ENCODE data around the gene IL18.

IL18 gene

DNA sequence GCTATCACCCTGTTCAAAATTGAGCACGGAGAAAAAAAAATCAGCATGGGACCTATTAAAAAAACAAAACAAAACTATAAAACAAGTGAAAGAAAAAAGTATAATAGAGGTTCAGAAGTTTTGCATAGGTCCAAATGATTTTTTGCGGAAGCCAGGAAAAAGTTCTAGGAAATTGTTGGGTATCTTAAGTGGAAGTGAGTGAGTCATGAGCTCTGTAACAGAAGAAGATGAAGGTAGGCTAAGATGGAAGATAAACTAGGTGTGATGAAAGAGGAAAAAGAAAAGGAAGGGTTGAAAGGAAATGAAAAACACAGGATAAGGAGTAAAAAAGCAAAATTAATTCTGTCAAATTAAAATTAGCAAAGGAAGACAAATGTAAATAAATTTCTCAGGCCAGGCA is 49.4 kb downstream of the IL18 start:
- H3K4me3 ChIP-seq (ENCODE audit: low read depth, low read length): no peak overlapping the region
- DNase-seq (ENCODE audit: low read depth, low spot score): no peak
- TF ChIP-seq, protein P1, sequence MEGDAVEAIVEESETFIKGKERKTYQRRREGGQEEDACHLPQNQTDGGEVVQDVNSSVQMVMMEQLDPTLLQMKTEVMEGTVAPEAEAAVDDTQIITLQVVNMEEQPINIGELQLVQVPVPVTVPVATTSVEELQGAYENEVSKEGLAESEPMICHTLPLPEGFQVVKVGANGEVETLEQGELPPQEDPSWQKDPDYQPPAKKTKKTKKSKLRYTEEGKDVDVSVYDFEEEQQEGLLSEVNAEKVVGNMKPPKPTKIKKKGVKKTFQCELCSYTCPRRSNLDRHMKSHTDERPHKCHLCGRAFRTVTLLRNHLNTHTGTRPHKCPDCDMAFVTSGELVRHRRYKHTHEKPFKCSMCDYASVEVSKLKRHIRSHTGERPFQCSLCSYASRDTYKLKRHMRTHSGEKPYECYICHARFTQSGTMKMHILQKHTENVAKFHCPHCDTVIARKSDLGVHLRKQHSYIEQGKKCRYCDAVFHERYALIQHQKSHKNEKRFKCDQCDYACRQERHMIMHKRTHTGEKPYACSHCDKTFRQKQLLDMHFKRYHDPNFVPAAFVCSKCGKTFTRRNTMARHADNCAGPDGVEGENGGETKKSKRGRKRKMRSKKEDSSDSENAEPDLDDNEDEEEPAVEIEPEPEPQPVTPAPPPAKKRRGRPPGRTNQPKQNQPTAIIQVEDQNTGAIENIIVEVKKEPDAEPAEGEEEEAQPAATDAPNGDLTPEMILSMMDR (IDR thresholded peaks at IDR 0.05; ENCODE audit: low read depth, low read length): no peak
- in situ Hi-C loops (cut with HindIII; ENCODE audit: low sequenced_read_pairs): no loop called here

DNA sequence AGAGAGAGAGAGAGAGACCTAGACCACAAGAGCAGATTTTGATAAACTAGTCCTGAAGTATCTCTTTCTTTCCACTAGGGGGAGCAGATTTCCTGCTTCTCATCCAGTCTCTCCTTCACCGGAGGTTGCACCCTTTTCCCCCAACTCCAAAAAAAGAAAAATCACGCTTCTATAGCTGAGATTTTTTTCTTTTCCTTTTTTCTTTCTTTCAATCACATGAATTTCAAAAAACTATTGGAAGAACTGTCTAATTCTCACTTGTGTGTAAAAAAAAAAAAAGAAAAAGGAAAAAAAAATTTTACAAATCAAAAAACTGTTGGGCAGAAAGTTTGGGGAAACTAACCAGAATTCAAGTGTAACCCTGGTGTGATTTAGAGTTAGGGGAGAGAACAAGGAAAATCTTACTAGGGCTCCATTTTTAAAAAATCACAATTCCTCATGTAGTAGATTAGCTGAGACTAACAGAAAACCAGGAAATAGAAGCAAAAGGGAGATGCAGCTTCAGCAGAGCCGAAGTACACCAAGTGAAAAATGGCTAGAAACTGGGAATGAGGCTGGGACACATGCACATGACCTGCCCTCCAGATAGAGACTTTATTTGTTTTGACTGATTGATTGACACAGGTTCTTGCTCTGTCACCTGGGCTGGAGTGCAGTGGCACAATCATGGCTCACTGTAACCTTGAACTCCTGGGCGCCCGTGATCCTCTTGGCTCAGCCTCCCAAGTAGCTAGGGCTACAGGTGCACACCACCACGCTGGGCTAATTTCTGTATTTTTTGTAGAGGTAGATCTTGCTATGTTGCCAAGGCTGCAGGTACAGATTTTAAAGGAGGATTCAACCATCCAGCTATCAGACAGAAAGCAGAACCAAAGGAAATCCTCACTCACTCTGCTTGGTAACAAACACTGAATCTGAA is 50.1 kb downstream of the IL18 start:
- TF ChIP-seq, protein P1 (IDR thresholded peaks at IDR 0.05; ENCODE audit: low read depth, low read length): peak; percentile 71
- in situ Hi-C loops (cut with HindIII; ENCODE audit: low sequenced_read_pairs): no loop called here

DNA sequence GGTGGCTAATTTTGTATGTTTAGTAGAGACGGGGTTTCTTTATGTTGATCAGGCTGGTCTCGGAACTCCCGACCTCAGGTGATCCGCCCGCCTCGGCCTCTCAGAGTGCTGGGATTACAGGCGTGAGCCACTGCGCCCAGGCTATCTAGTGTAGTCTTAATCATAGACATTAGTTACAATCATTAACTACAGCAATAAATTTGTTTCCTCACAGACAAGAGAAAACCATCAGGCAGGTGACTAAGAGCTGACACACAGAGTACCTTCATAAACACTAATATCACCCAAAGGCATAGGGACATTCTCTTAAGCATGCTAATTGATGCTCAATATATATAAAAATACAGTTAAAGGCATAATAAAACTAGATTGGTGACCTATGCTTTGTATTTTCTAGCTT is 57.8 kb downstream of the IL18 start:
- TF ChIP-seq, protein P1 (IDR thresholded peaks at IDR 0.05; ENCODE audit: low read depth, low read length): no peak
- H3K4me3 ChIP-seq (ENCODE audit: low read depth, low read length): no peak overlapping the region
- in situ Hi-C loops (cut with HindIII; ENCODE audit: low sequenced_read_pairs): no loop called here
- no peak for DNase-seq (ENCODE audit: low read depth, low spot score)

More for the DNA sequence above, 50.1 kb downstream of the IL18 start:
- peak; percentile 61 for DNase-seq (ENCODE audit: low read depth, low spot score)
- H3K4me3 ChIP-seq (ENCODE audit: low read depth, low read length): no peak overlapping the region

DNA sequence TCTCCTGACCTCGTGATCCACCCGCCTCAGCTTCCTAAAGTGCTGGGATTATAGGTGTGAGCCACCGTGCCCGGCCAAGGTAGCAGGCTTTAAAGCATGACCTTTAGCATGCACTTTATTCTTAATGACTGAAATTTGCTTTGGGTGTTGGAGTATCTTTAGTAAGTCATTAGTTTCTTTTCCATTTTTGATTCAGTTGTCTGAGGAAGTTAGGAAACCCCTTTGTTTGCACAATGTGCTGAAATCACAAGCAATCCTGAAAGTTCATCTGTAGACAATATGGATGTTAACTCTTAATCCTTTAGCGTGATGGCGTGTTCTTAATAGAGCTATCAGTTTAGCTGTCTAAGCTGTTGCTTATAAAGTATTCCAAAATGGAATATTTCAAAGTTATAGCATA is 60.4 kb downstream of the IL18 start:
- no peak for DNase-seq (ENCODE audit: low read depth, low spot score)
- in situ Hi-C loops (cut with HindIII; ENCODE audit: low sequenced_read_pairs): no loop called here
- no peak overlapping the region for H3K4me3 ChIP-seq (ENCODE audit: low read depth, low read length)
- TF ChIP-seq, protein P1 (IDR thresholded peaks at IDR 0.05; ENCODE audit: low read depth, low read length): no peak

DNA sequence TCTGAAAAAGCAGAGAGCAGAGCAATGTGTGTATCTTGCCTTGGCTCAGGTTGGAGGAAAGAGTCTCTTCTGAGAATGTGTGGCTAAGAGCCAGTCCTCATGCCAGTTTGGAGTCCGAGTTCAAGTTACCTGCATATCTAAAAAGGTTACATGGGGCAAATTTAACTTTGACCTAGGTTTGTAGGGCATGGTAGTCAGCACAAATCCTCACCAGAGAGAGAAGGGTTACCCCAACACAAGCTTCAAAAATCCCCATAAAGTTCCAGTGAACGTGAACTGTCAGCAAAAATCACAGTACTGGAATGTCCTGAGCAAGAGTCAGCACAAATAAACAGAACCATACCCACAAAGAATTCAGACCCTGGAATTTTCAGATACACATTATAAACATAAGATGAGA is 63.4 kb downstream of the IL18 start:
- DNase-seq (ENCODE audit: low read depth, low spot score): peak; percentile 45
- in situ Hi-C loops (cut with HindIII; ENCODE audit: low sequenced_read_pairs): no loop called here
- TF ChIP-seq, protein P1 (IDR thresholded peaks at IDR 0.05; ENCODE audit: low read depth, low read length): no peak
- no peak overlapping the region for H3K4me3 ChIP-seq (ENCODE audit: low read depth, low read length)

DNA sequence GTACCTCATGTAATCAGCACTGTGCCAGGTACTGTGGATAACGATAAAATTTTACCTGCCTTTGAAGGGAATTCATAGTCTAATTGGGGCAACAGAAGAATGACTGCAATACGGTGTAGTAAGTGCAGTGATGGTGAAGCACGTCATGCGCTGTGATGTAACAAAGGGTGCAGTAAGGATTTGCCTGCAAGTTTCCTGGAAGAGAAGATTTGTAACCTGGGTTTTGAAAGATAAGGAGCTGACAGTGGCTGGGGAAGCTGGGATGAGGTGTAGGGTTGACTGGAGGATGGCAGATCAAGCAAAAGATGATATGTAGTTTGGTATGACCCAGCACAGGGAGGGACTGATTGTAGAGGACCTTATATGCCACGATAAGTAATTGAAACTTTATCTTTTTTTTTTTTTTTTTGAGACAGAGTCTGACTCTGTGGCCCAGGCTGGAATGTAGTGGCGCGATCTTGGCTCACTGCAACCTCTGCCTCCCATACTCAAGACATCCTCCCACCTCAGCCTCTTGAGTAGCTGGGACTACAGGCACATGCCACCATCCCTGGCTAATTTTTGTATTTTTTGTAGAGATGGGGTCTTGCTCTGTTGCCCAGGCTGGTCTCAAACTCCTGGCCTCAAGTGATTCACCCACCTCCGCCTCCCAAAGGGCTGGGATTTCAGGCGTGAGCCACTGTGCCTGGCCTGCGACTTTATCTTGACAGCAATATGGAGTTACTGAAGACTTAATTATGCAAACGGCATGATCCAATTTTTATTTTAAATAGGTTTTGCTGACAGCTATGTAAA is 66.0 kb downstream of the IL18 start:
- no peak for DNase-seq (ENCODE audit: low read depth, low spot score)
- in situ Hi-C loops (cut with HindIII; ENCODE audit: low sequenced_read_pairs): no loop called here
- H3K4me3 ChIP-seq (ENCODE audit: low read depth, low read length): no peak overlapping the region
- TF ChIP-seq, protein P1 (IDR thresholded peaks at IDR 0.05; ENCODE audit: low read depth, low read length): no peak

Data from astrocyte of the spinal cord (primary cell).